ENCODE measurements around the gene ATP2A2.

Gene ATP2A2

GRCh38 chr12:110304061-110304551, 23.1 kb downstream of the ATP2A2 start:
- Histone ChIP-seq H3K4me1 (ENCODE audit: insufficient read depth, poor library complexity, severe bottlenecking) (peaks cover 75% of the 10 kb centered on the region), H3K27ac (ENCODE audit: poor library complexity, severe bottlenecking) (peak overlapping the region; percentile 96), H3K9me3 (ENCODE audit: severe bottlenecking) (no peaks in the 10 kb centered on the region), H3K27me3 (ENCODE audit: insufficient read depth, poor library complexity, severe bottlenecking) (no peaks in the 10 kb centered on the region), H3K36me3 (ENCODE audit: low read depth) (peaks cover 88% of the 10 kb centered on the region), H3K4me3 (ENCODE audit: severe bottlenecking) (no peak overlapping the region)
- TF ChIP-seq CTCF (IDR thresholded peaks at IDR 0.05; ENCODE audit: poor library complexity, severe bottlenecking), result no peak
- ATAC-seq (ENCODE audit: low read depth), result peak; percentile 85
- DNase-seq (ENCODE audit: low spot score), result no peak

- ATAC-seq (ENCODE audit: low read depth), result no peak
- no peak for TF ChIP-seq CTCF (IDR thresholded peaks at IDR 0.05; ENCODE audit: poor library complexity, severe bottlenecking)
- Histone ChIP-seq H3K9me3 (ENCODE audit: severe bottlenecking) (no peaks in the 10 kb centered on the region), H3K4me3 (ENCODE audit: severe bottlenecking) (no peak overlapping the region), H3K4me1 (ENCODE audit: insufficient read depth, poor library complexity, severe bottlenecking) (peaks cover 83% of the 10 kb centered on the region), H3K27me3 (ENCODE audit: insufficient read depth, poor library complexity, severe bottlenecking) (no peaks in the 10 kb centered on the region), H3K36me3 (ENCODE audit: low read depth) (peaks cover 89% of the 10 kb centered on the region), H3K27ac (ENCODE audit: poor library complexity, severe bottlenecking) (peak overlapping the region; percentile 96)
- no peak for DNase-seq (ENCODE audit: low spot score)
These were observed 26.3 kb downstream of the ATP2A2 start for GRCh38 chr12:110307372-110307771.

GRCh38 chr12:110310763-110311162, 29.7 kb downstream of the ATP2A2 start:
- H3K4me3 ChIP-seq (ENCODE audit: severe bottlenecking), result no peak overlapping the region
- no peak for TF ChIP-seq CTCF (IDR thresholded peaks at IDR 0.05; ENCODE audit: poor library complexity, severe bottlenecking)
- H3K27ac ChIP-seq (ENCODE audit: poor library complexity, severe bottlenecking), result peak overlapping the region; percentile 96
- no peaks in the 10 kb centered on the region for H3K27me3 ChIP-seq (ENCODE audit: insufficient read depth, poor library complexity, severe bottlenecking)
- H3K9me3 ChIP-seq (ENCODE audit: severe bottlenecking), result no peaks in the 10 kb centered on the region
- DNase-seq (ENCODE audit: low spot score) (no peak), ATAC-seq (ENCODE audit: low read depth) (no peak)
- H3K36me3 ChIP-seq (ENCODE audit: low read depth), result peaks cover 84% of the 10 kb centered on the region
- peaks cover 83% of the 10 kb centered on the region for H3K4me1 ChIP-seq (ENCODE audit: insufficient read depth, poor library complexity, severe bottlenecking)

- ATAC-seq (ENCODE audit: low read depth), result no peak
- peaks cover 84% of the 10 kb centered on the region for H3K4me1 ChIP-seq (ENCODE audit: insufficient read depth, poor library complexity, severe bottlenecking)
These were observed 30.9 kb downstream of the ATP2A2 start for GRCh38 chr12:110311903-110312302.

More at GRCh38 chr12:110311903-110312302, 30.9 kb downstream of the ATP2A2 start:
- Histone ChIP-seq H3K27me3 (ENCODE audit: insufficient read depth, poor library complexity, severe bottlenecking) (no peaks in the 10 kb centered on the region), H3K4me3 (ENCODE audit: severe bottlenecking) (no peak overlapping the region), H3K9me3 (ENCODE audit: severe bottlenecking) (no peaks in the 10 kb centered on the region), H3K36me3 (ENCODE audit: low read depth) (peaks cover 84% of the 10 kb centered on the region), H3K27ac (ENCODE audit: poor library complexity, severe bottlenecking) (peak overlapping the region; percentile 96)
- no peak for TF ChIP-seq CTCF (IDR thresholded peaks at IDR 0.05; ENCODE audit: poor library complexity, severe bottlenecking)
- DNase-seq (ENCODE audit: low spot score), result no peak
